Measurements from ENCODE around the gene NAV2.
"Not testable (repeated sequence)": the region's sequence is repeated elsewhere in the genome, so short reads cannot be mapped to it uniquely, and the experiment has no call there.

The NAV2 gene

GRCh38 chr11:19906126-19906525, 193.5 kb downstream of the NAV2 start:
- no peak for DNase-seq

- DNase-seq, result no peak
Observed at GRCh38 chr11:19907008-19907579, 194.5 kb downstream of the NAV2 start.

DNA sequence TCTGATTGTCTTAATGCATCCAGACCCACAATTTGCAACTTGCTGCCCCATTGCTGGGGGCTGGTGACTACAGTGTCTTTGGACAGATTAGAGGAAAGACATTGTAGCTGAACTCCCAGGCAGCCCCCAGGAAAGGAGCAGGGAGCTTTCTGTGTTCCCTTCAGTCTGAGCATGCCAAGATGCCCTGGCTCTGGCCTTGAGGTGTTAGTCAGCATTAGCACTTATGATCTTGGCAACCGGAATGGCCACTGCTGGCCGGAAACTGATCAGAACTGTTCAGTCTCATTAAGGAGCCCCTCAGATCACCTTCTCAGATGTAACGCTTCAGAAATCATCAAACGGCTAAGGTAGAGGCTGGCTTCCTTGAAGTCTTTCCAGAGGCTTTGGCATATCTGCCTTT, 195.2 kb downstream of the NAV2 start:
- DNase-seq, result no peak

DNA sequence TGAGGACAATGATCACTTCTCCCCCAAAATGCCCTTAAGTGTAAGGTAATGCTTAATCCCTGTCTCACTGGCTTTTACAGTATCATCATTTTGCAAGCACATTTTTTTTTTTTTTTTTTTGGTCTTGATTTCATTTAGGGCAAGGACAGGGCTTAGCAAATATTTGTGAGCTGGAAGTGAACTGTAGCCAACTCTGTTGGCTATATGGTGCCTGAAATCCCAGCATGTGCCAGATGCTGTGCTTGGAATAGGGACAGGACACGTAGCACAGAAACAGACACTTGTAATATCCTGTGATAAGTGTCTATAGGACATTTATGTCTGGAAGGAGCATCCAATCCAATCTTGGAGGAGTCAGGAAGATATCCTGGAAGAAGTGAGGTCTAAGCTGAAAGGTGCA, 198.3 kb downstream of the NAV2 start:
- no peak for DNase-seq

- DNase-seq, result no peak
Observed at GRCh38 chr11:19912115-19912957, 199.7 kb downstream of the NAV2 start.

- no peak for DNase-seq
Observed at GRCh38 chr11:19912958-19913892, 200.6 kb downstream of the NAV2 start.

DNA sequence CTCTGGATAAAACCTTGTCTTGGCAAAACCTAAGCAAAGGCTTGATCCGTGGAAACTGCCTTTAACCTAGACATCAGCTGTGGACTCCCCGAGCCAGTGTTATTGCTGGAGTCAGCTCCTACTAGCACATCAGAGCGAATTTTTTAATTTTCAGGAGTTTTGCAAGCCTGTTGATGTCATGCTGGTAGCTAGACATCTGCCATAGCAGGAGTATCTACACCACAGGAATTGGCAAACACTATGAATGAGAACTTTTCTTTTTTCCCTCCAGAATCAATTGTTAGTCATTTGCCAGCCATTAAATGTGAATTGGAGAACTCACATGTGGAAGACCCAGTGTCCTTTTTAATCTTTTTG, 201.2 kb downstream of the NAV2 start:
- DNase-seq, result no peak

DNA sequence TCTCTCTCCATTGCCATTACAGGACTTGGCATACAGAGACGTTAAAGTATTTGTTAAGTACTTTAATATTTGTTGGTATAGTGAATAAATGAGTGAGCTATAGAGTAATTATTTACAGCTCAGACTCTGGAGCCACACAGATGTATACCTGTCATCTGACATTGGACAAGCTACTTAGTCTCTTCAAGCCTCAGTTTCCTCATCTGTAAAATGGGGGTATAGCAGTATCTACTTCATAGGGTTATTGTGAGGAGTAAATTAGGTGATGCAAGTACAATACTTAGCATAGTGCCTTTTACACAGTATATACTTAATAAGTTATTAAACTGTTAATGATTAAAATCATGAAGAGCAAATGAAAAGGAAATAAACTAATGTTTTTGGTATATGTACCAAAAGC, 203.2 kb downstream of the NAV2 start:
- no peak for DNase-seq

GRCh38 chr11:19917069-19917468, 204.4 kb downstream of the NAV2 start:
- DNase-seq, result no peak

- no peak for DNase-seq
Observed at GRCh38 chr11:19918302-19919049, 205.8 kb downstream of the NAV2 start.

DNA sequence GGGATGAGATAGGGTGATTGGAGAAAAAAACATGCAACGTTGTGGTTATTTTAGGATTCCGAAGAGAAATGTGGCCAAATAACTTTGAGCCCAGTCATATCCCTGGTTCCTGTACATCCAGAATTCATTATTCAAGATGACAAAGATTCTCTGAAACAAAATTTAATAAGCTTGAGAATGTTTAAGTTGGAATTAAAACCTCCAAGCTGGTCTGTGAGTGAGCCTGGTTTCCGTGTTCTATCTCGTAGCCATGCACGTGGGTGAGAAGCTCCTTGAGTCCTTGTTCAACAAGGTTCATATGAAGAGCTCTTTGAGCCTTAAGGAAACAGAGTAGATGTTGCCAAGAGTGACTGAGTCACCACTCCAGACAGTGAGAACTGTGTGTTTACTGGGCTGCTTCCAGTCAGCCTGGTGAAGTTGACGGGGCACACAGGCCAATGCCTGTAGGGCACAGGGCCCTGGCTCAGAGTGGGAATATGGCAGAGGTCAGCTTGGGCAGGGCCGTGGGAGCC, 206.5 kb downstream of the NAV2 start:
- DNase-seq, result no peak

GRCh38 chr11:19920982-19921381, 208.3 kb downstream of the NAV2 start:
- no peak for DNase-seq

- DNase-seq, result no peak
Observed at GRCh38 chr11:19921976-19922688, 209.5 kb downstream of the NAV2 start.

DNA sequence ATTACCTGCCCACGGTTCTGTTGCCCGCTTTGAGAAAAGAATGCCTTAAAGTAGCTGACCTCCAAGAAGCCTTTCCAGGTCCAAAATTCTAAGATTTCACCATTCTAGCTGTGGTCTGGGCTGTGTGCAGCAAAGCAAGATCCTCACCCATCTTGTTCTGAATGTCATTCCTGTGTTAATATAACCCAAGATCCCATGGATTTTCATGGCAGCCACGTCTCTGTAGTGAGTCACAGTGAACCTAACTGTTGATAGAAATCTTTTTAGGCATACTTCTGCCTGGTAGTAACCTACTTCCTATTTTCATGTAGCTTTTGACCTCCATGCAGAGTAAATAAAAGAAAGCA, 210.0 kb downstream of the NAV2 start:
- no peak for DNase-seq

DNA sequence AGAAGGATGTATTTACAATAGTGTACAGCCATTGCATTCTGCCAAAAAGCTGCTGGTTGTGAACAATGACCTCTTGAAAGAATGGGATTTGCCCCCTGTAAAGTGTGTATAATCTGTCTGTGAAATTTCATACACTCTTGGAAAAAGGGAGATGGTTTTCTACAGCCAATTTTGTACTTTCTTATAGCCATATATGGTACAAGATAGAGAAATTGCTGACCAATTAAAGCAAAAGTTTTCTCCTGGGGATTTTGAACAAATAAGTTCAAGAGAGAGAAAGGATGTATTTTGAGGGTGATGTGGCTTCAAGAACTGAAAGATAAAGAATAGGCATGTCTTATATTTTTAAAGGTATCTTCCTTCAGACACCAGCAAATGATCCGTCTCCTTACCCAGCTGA, 211.0 kb downstream of the NAV2 start:
- no peak for DNase-seq

DNA sequence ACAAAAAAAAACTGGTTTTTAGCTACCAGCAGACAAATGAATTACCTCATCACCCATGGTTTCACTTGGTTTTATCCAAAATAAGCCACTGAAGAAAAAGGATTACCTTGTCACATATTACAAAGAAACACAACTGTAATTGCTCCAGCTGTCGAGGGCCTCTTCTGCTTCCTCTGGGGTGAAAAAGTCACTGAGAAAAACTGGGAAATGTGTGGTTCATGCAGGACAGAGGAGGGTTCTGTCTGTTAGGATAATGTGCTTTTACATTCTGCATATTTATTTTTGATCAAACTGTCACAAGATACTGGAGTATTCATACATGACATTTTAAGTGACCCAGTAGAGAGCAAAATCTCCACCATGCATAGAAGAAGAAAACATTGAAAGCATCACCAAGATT, 211.7 kb downstream of the NAV2 start:
- no peak for DNase-seq

DNA sequence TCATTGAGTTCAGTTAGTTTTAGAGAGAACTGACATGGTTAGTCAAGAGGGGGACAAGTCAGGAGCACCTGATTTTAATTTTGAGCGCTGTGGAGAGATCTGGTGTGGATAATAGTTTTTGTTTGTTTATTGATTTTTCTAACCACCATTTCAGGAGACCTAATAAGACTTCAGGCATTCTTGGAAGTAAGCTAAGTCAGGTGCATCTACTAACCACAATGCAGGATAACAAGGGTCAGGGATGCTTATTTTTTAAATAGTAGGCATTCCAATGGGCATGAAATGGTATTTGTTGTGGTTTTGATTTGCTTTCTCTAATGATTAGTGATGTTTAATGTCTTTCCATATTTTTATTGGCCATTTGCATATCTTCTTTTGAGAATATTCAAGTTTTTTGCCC, 212.1 kb downstream of the NAV2 start:
- DNase-seq, result no peak

GRCh38 chr11:19927403-19927802, 214.8 kb downstream of the NAV2 start:
- DNase-seq, result not testable (repeated sequence)

GRCh38 chr11:19929147-19929546, 216.5 kb downstream of the NAV2 start:
- no peak for DNase-seq

GRCh38 chr11:19929655-19930054, 217.0 kb downstream of the NAV2 start:
- DNase-seq, result no peak

- no peak for DNase-seq
Observed at GRCh38 chr11:19931141-19931770, 218.6 kb downstream of the NAV2 start.
